Sigmoid colon (tissue), 7 donors: ENCODE results near the gene SEC63. TPM values are rescaled to one million over a fixed set of nuclear protein-coding genes. Genes with fewer than 3 reads are reported as not detected.

Source experiments
- DNase-seq: peaks from one replicate; pipeline ENCODE4 v3.0.0-alpha.2; 2019
- H3K27ac ChIP-seq, 4 donors: fragments of 200-600 bp; sonication (generic); one replicate each; pipeline ENCODE4 v1.5.1; 2016 to 2019; ENCODE audit warnings: mild to moderate bottlenecking in 1 of 4
- H3K27me3 ChIP-seq, 3 donors: fragments of 200-600 bp; sonication (generic); one replicate each; pipeline ENCODE4 v1.5.1; 2019; ENCODE audit warnings: mild to moderate bottlenecking in 1 of 3
- H3K36me3 ChIP-seq, 4 donors: fragments of 200-600 bp; sonication (generic); one replicate each; pipeline ENCODE4 v1.5.1; 2016 to 2019
- H3K4me1 ChIP-seq, 4 donors: fragments of 200-600 bp; sonication (generic); one replicate each; pipeline ENCODE4 v1.5.1; 2017 to 2019
- H3K4me3 ChIP-seq, 4 donors: fragments of 200-600 bp; sonication (generic); one replicate each; pipeline ENCODE4 v1.5.1; 2017 to 2019; ENCODE audit warnings: mild to moderate bottlenecking in 2 of 4, moderate library complexity in 1 of 4
- H3K9me3 ChIP-seq, 4 donors: fragments of 200-600 bp in 3 of 4; sonication (generic) in 3 of 4; one replicate each; pipeline versions ENCODE4 v1.5.1 to v1.6.1; 2013 to 2019
- CTCF ChIP-seq, 4 experiments: fragments of 450-650 bp in 3 of 4; fragments of 200-600 bp in 1 of 4; IDR thresholded peaks; one replicate each; pipeline ENCODE4 v1.5.1; 2016 to 2019; ENCODE audit warnings: antibody characterized with exemption in 4 of 4, mild to moderate bottlenecking in 3 of 4, moderate library complexity in 2 of 4
- EP300 ChIP-seq, 4 donors: sonication (generic); formaldehyde crosslinking; IDR thresholded peaks; one replicate each; pipeline ENCODE4 v1.6.1; 2017; ENCODE audit warnings: antibody characterized with exemption in 4 of 4
- POLR2A ChIP-seq, 2 donors: fragments of 450-650 bp; IDR thresholded peaks; one replicate each; pipeline ENCODE4 v1.6.1; 2016; ENCODE audit warnings: antibody characterized with exemption in 2 of 2, mild to moderate bottlenecking in 2 of 2, moderate library complexity in 2 of 2
- POLR2AphosphoS5 ChIP-seq, 4 donors: sonication (generic); formaldehyde crosslinking; IDR thresholded peaks; one replicate each; pipeline ENCODE4 v1.6.1; 2017; ENCODE audit warnings: antibody characterized with exemption in 4 of 4
- WGBS, 2 donors: extraction: QIAGEN DNeasy Blood & Tissue Kit; methylation state at CpG; one replicate each; pipeline ENCODE4 v1.1.7; 2013; 5-methylcytosine and 5-hydroxymethylcytosine counted together
- intact Hi-C: fragments of 100-400 bp; cut with DNase I; formaldehyde crosslinking; loops from one replicate; pipeline ENCODE4 v1.15.1; 2023
- polyA plus RNA-seq, 3 donors: library from polyadenylated mRNA; stranded (reverse); fragments of 200-250 nt; gene quantifications; one replicate each; pipeline ENCODE4 v1.2.3, GENCODE V29; 2013
- small RNA-seq, 3 donors: library from RNA; depleted of rRNA; stranded (forward); fragments of <200 nt; gene quantifications; one replicate each; pipeline ENCODE3, GENCODE V24; 2016
- total RNA-seq, 4 donors: library from RNA; depleted of rRNA; stranded (reverse); fragments of >200 nt; gene quantifications; one replicate each; pipeline ENCODE4 v1.1.0, GENCODE V29; 2016
- donor health status: healthy with polysubstance abuse.
- donor health status: Bipolar disorder and iron deficiency.
- donor health status: healthy.

The SEC63 gene
- total and polyA plus RNA-seq, 7 donors, result 4.9 to 44.9 (median 31.7) TPM

DNA sequence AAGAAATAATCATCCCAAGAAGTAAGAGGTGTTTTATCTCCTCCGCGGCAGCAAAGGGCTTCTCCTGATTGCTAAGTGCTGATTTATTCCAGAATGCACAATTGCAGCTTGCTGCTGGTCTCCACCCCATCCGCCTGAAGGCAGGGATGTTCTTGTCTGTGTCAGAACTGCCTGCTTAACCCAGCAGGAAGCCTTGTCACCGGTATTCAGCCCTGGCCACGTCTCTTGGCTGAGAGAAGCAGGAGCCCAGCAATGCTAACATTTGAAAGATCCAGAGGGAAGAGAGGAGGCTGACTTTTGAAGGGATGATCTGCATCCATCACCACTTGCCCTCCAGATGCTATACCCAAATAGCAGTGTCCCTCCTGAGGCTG, 138.1 kb downstream of the SEC63 start:
- Histone ChIP-seq H3K4me1 (peaks cover 0 to 19% (median 17%) of the 10 kb centered on the region in 4 donors), H3K36me3 (no peaks in the 10 kb centered on the region), H3K27ac (peak overlapping the region in 1 of 4 donors; percentile 0), H3K9me3 (no peaks in the 10 kb centered on the region), H3K27me3 (no peaks in the 10 kb centered on the region), H3K4me3 (peak overlapping the region in 3 of 4 donors; percentile 23 to 34 (median 33))
- no peak for DNase-seq
- 58 to 82% methylated on average over 5 of the region's 5 CpGs for WGBS, 2 donors
- TF ChIP-seq POLR2AphosphoS5 (IDR thresholded peaks at IDR 0.05) (no peak), POLR2A (IDR thresholded peaks at IDR 0.05) (no peak)
- intact Hi-C loops, result no loop called here

DNA sequence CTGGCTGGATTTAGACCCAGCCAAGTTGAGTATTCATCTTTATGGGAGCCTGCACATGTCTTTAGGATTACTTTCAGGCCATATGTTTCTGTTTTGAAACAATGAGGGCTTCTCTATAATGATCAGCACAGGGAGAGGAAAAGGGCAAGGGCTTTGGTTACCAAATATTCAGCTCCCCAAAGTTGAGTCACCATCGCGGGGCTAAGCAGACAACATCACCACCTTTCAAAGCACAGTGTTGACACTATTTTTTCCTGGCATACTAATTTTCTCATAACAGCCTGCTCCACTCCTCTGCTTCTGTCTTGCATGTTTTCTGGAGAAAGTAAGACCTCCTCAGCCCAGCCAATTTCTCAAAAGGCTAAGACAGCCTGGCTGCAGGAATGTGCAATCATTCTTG, 138.8 kb downstream of the SEC63 start:
- TF ChIP-seq CTCF (IDR thresholded peaks at IDR 0.05) (no peak), POLR2A (IDR thresholded peaks at IDR 0.05) (no peak), EP300 (IDR thresholded peaks at IDR 0.05) (no peak), POLR2AphosphoS5 (IDR thresholded peaks at IDR 0.05) (no peak)
- 78 to 92% methylated on average over 2 of the region's 2 CpGs for WGBS, 2 donors
- no peaks in the 10 kb centered on the region for H3K27me3 ChIP-seq
- intact Hi-C loops, result no loop called here
- peaks cover 0 to 19% (median 17%) of the 10 kb centered on the region in 4 donors for H3K4me1 ChIP-seq
- H3K9me3 ChIP-seq, result no peaks in the 10 kb centered on the region
- no peaks in the 10 kb centered on the region for H3K36me3 ChIP-seq
- no peak for DNase-seq
- H3K27ac ChIP-seq, result no peak overlapping the region
- H3K4me3 ChIP-seq, result no peak overlapping the region

DNA sequence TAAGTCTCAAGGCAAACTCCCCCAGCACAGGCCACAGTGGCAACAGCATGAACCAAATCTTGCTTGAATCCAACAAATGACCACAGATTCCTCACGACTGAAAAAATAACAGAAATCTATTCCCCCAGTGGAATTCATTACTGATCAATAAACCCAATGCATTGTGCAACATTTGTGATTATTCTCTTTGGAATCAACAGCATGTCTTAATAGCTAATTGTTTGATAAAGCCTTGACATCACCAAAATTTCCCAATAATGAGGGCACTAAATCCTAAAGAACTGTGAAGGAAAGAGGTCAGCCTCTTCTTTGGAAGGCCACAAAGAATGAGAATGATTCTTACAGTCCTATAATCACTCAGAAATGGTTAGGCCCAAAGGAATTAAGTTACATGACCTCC, 139.7 kb downstream of the SEC63 start:
- H3K27me3 ChIP-seq, result no peaks in the 10 kb centered on the region
- no peaks in the 10 kb centered on the region for H3K36me3 ChIP-seq
- peaks cover 0 to 19% (median 17%) of the 10 kb centered on the region in 4 donors for H3K4me1 ChIP-seq
- H3K4me3 ChIP-seq, result no peak overlapping the region
- no peak for TF ChIP-seq POLR2AphosphoS5 (IDR thresholded peaks at IDR 0.05)
- no peak for TF ChIP-seq EP300 (IDR thresholded peaks at IDR 0.05)
- H3K27ac ChIP-seq, result no peak overlapping the region
- WGBS, 2 donors, result 53 to 91% methylated on average over 1 of the region's 1 CpG
- no peaks in the 10 kb centered on the region for H3K9me3 ChIP-seq
- DNase-seq, result no peak
- intact Hi-C loops, result no loop called here

DNA sequence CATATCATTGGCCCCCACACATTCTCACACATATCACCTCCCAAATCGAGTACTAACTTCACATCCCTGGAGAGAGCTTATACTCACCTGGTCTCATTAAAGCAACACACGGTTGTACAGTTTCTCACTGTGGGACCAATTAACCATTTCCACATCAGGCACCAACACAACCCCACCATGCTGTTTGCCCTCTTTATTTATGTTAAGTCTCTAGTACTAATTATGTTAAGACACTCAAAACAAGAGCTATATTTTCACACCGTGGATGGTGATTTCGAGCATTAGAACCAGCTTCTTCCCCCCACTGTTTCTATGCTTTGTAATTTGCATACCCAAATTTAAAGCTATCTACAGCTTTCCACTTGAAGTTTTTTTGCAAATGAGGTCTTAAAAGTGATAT, 140.2 kb downstream of the SEC63 start:
- Histone ChIP-seq H3K9me3 (no peaks in the 10 kb centered on the region), H3K27me3 (no peaks in the 10 kb centered on the region), H3K36me3 (no peaks in the 10 kb centered on the region), H3K27ac (no peak overlapping the region), H3K4me1 (peaks cover 0 to 19% (median 17%) of the 10 kb centered on the region in 4 donors), H3K4me3 (no peak overlapping the region)
- DNase-seq, result no peak
- TF ChIP-seq EP300 (IDR thresholded peaks at IDR 0.05) (no peak), CTCF (IDR thresholded peaks at IDR 0.05) (no peak), POLR2A (IDR thresholded peaks at IDR 0.05) (no peak), POLR2AphosphoS5 (IDR thresholded peaks at IDR 0.05) (no peak)
- intact Hi-C loops, result no loop called here
- WGBS, 2 donors, result 69 to 74% methylated on average over 4 of the region's 4 CpGs

Small RNAs within 50 kb of the gene (small RNA-seq; reads per million reads assigned to genes)
- gene MTHFD2P3 (0 reads per million in 3 donors), gene RF00045 (0 reads per million in 3 donors), gene RNU6-437P (0 reads per million in 3 donors)

Other genes with a start within 250 kb of the SEC63 start
- under 1 TPM; 0.28 to 0.99 (median 0.76) TPM for gene SCML4, start 133.9 kb downstream of the SEC63 start, total RNA-seq
- 1 to 10 TPM; 1.2 to 8.9 (median 1.4) TPM for gene SCML4, start 133.9 kb downstream of the SEC63 start, polyA plus RNA-seq
- gene OSTM1, start 116.5 kb upstream of the SEC63 start, total RNA-seq, result 100 to 1,000 TPM in 2 of 4 donors, 10 to 100 TPM in 2; 48.9 to 267 (median 106) TPM
- gene OSTM1, start 116.5 kb upstream of the SEC63 start, polyA plus RNA-seq, result 10 to 100 TPM in 1 of 3 donors, 1 to 10 TPM in 2; 3.6 to 10.6 (median 9.5) TPM
- gene NR2E1, start 207.8 kb upstream of the SEC63 start, total RNA-seq, result not detected
- gene NR2E1, start 207.8 kb upstream of the SEC63 start, polyA plus RNA-seq, result not detected